CD4-positive, CD25-positive, alpha-beta regulatory T cell (primary cell): Measurements from ENCODE around the gene VSIG4. TPM values are rescaled to one million over a fixed set of nuclear protein-coding genes. Genes with fewer than 3 reads are reported as not detected.
"Not testable (repeated sequence)": the region's sequence is repeated elsewhere in the genome, so short reads cannot be mapped to it uniquely, and the experiment has no call there.

Experiments
- ATAC-seq, 2 donors: fragments of 150-1000 bp; cut with Tn5 transposase; one replicate each; pipeline ENCODE4 v1.10.0; 2021; ENCODE audit warnings: low read depth in 2 of 2, moderate number of reproducible peaks in 2 of 2, moderate library complexity in 1 of 2
- DNase-seq, 3 donors: peaks; one replicate each; pipeline versions ENCODE4 v3.0.0 to v3.0.0-alpha.2; 2012 to 2022; ENCODE audit warnings: mixed read lengths in 1 of 3
- H3K27ac ChIP-seq: one replicate; pipeline ENCODE4 v1.7.0; 2013; ENCODE audit warnings: mild to moderate bottlenecking, low read length; ENCODE audit not compliant: insufficient read depth, poor library complexity, severe bottlenecking
- H3K27me3 ChIP-seq: one replicate; pipeline ENCODE4 v1.7.0; 2013; ENCODE audit warnings: low read length; ENCODE audit not compliant: control insufficient read depth, insufficient read depth
- H3K36me3 ChIP-seq: one replicate; pipeline ENCODE4 v1.7.0; 2013; ENCODE audit warnings: mild to moderate bottlenecking, low read length, moderate library complexity; ENCODE audit not compliant: control insufficient read depth, insufficient read depth
- H3K4me1 ChIP-seq: 2 replicates; pipeline ENCODE4 v1.7.0; 2013; ENCODE audit warnings: mild to moderate bottlenecking, low read length; ENCODE audit not compliant: insufficient read depth, control insufficient read depth, poor library complexity, severe bottlenecking
- H3K4me3 ChIP-seq: one replicate; pipeline ENCODE4 v1.7.0; 2013; ENCODE audit warnings: low read depth, mild to moderate bottlenecking, low read length, moderate library complexity
- H3K9me3 ChIP-seq, 2 experiments: 1 replicate in 1 of 2; 2 replicates in 1 of 2; pipeline ENCODE4 v1.7.0; 2013; ENCODE audit warnings: low read length in 2 of 2, mild to moderate bottlenecking in 1 of 2, moderate library complexity in 1 of 2; ENCODE audit not compliant: control insufficient read depth in 2 of 2
- H3K27ac Mint-ChIP-seq, 3 donors: one replicate each; pipeline ENCODE4 v1.8.0; 2020 to 2022; ENCODE audit warnings: mild to moderate bottlenecking in 3 of 3, mixed read lengths in 3 of 3, moderate library complexity in 2 of 3
- H3K27me3 Mint-ChIP-seq: one replicate; pipeline ENCODE4 v1.8.0; 2022; ENCODE audit warnings: mild to moderate bottlenecking, mixed read lengths
- H3K36me3 Mint-ChIP-seq: one replicate; pipeline ENCODE4 v1.8.0; 2020; ENCODE audit warnings: mixed read lengths
- H3K4me1 Mint-ChIP-seq, 4 donors: one replicate each; pipeline ENCODE4 v1.8.0; 2020 to 2022; ENCODE audit warnings: mixed read lengths in 4 of 4, mild to moderate bottlenecking in 1 of 4
- H3K4me3 Mint-ChIP-seq, 4 donors: one replicate each; pipeline ENCODE4 v1.8.0; 2020 to 2022; ENCODE audit warnings: mild to moderate bottlenecking in 4 of 4, mixed read lengths in 4 of 4, moderate library complexity in 3 of 4
- H3K9me3 Mint-ChIP-seq, 7 donors: one replicate each; pipeline ENCODE4 v1.8.0; 2020 to 2022; ENCODE audit warnings: mixed read lengths in 7 of 7, mild to moderate bottlenecking in 3 of 7, moderate library complexity in 2 of 7
- polyA plus RNA-seq, 4 donors: library from polyadenylated mRNA; unstranded; fragments of 300-500 nt; fragmentation: Illumina TruSeq; gene quantifications; one replicate each; pipeline ENCODE4 v1.2.3, GENCODE V29; 2021
- total RNA-seq: library from RNA; stranded (reverse); gene quantifications from one replicate; pipeline ENCODE4 v1.2.3, GENCODE V29; 2022

Gene VSIG4, protein sequence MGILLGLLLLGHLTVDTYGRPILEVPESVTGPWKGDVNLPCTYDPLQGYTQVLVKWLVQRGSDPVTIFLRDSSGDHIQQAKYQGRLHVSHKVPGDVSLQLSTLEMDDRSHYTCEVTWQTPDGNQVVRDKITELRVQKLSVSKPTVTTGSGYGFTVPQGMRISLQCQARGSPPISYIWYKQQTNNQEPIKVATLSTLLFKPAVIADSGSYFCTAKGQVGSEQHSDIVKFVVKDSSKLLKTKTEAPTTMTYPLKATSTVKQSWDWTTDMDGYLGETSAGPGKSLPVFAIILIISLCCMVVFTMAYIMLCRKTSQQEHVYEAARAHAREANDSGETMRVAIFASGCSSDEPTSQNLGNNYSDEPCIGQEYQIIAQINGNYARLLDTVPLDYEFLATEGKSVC
- total RNA-seq (not detected), polyA plus RNA-seq (not detected)

DNA sequence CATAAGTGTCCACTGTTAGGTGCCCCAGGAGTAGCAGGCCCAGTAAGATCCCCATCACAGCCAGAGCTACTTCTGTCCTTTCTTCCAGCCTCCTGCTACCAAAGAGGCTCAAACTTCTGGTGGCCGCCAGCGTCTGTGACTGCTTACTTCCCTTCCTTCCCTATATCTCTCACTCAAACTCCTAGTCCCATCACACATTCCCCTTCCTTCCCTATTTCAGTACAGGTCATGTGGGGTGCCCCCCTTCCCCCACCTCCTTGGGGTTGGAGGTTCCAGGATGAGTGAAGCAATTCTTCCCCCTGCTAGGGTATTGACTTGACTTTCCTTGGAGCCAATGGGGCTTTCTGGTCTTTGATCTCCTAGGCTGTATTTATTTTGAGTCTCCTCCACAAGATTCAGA, at the start of gene VSIG4:
VSIG4 (minus strand) TSS at position 137 of the 400 bp plus-strand sequence; CDS start at position 55, 82 bp downstream.
- no peak within 1 kb of the TSS for H3K4me3 ChIP-seq
- Mint-ChIP-seq H3K36me3 (no peaks in the 10 kb centered on the region), H3K4me3 (no peak within 1 kb of the TSS), H3K9me3 (no peaks in the 10 kb centered on the region), H3K27ac (peak within 1 kb of the TSS in 1 of 3 donors; percentile 80), H3K27me3 (no peaks in the 10 kb centered on the region), H3K4me1 (peaks cover 0 to 3% (median 0%) of the 10 kb centered on the region in 4 donors)
- H3K36me3 ChIP-seq: no peaks in the 10 kb centered on the region
- H3K27ac ChIP-seq: no peak within 1 kb of the TSS
- no peaks in the 10 kb centered on the region for H3K9me3 ChIP-seq
- no peak for ATAC-seq
- H3K4me1 ChIP-seq: no peaks in the 10 kb centered on the region
- no peak for DNase-seq
- no peaks in the 10 kb centered on the region for H3K27me3 ChIP-seq

DNA sequence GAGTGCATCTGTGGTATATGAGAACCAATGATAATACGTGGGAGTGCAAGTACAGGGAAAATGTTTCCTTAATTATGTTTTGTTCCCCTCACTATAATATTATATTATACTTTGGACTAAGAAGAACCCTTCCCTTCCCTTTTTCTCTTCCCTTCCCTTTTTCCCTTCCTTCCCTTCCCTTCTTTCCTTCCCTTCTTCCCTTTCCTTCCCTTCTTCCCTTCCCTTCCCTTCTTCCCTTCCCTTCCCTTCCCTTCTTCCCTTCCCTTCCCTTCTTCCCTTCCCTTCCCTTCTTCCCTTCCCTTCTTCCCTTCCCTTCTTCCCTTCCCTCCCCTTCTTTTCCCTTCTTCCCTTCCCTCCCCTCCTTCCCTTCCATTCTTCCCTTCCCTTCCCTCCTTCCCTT, 36.9 kb upstream of the VSIG4 start:
- Mint-ChIP-seq H3K9me3 (peaks cover 0 to 4% (median 0%) of the 10 kb centered on the region in 7 donors), H3K4me1 (peaks cover 0 to 19% (median 11%) of the 10 kb centered on the region in 4 donors), H3K4me3 (no peak overlapping the region), H3K27ac (no peak overlapping the region), H3K36me3 (no peaks in the 10 kb centered on the region), H3K27me3 (peaks cover 5% of the 10 kb centered on the region)
- Histone ChIP-seq H3K4me3 (no peak overlapping the region), H3K36me3 (no peaks in the 10 kb centered on the region), H3K9me3 (no peaks in the 10 kb centered on the region), H3K27ac (no peak overlapping the region), H3K27me3 (no peaks in the 10 kb centered on the region), H3K4me1 (peaks cover 11% of the 10 kb centered on the region)
- DNase-seq: no peak
- no peak for ATAC-seq

DNA sequence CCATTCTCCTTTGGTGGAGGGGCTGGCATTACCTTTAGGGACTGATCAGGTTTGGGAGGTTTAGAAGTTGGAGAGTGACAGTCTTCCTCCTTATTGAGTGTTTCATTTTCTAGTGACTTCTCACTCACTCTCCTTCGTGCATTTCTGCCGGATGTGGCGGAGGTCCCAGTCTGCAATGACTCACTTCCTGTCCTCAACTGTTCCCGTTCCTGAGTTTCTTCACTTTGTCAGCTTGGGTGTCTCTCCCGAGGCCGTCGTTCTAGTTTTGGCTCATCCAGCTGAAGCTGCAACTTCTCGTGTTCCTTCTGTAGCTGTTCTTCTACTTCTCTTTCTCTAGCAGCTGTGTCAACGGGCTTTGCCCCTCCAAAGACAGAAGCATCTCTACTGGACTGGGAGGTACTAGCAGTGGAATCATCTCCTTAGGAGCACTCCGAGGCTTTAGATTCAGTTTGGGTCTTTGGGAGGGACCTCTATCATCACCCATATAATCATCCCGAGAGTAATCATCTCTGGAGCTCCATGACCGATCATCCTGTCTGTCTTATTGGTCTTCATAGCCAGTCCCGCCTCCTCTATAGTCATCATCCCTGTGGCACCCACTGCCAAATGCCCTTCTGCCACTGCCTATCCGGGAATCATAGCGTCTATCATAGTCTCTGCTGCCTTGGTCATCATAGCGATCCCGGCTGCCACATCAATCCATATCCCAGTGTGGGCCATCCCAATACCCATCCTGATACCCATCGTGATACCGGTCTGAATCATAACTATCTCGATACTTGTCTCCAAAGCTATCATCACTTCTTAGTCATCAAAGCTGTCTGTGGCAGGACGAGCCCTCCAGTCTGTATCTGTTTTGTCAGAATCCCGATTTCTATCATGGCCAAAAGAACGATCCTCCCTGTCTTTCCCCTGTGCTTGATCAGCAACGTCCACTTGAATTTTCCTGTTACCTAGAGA, 35.3 kb upstream of the VSIG4 start:
- no peak overlapping the region for H3K27ac ChIP-seq
- no peak for ATAC-seq

DNA sequence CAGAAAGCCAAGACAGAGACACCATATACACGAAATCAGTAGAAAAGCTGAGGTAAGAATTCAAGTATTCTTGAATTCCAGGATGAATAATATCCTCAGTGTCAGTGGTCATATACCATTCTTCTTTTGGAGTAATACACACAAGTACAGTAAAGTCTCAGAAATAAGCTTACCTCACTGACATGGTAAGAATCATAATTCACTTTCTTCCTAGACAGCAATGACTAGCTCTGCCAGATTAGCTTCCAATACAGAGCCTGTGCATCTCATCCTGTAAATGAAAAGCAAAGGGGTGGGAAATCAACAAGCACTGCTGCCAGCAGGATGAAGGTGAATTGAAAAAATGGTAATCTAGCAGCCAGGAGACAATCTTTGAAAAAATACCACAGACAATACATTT, 31.2 kb upstream of the VSIG4 start:
- Mint-ChIP-seq H3K4me3 (no peak overlapping the region), H3K4me1 (peaks cover 0 to 18% (median 11%) of the 10 kb centered on the region in 4 donors), H3K27ac (no peak overlapping the region), H3K36me3 (no peaks in the 10 kb centered on the region), H3K9me3 (peaks cover 0 to 3% (median 0%) of the 10 kb centered on the region in 7 donors), H3K27me3 (peaks cover 5% of the 10 kb centered on the region)
- no peak overlapping the region for H3K4me3 ChIP-seq
- H3K36me3 ChIP-seq: no peaks in the 10 kb centered on the region
- DNase-seq (no peak), ATAC-seq (no peak)
- peaks cover 11% of the 10 kb centered on the region for H3K4me1 ChIP-seq
- no peaks in the 10 kb centered on the region for H3K9me3 ChIP-seq
- H3K27ac ChIP-seq: no peak overlapping the region
- H3K27me3 ChIP-seq: no peaks in the 10 kb centered on the region

More for the DNA sequence above, 35.3 kb upstream of the VSIG4 start:
- peak overlapping the region; percentile 72 to 92 (median 87) for H3K27ac Mint-ChIP-seq
- peaks cover 0 to 4% (median 0%) of the 10 kb centered on the region in 7 donors for H3K9me3 Mint-ChIP-seq
- H3K27me3 ChIP-seq: no peaks in the 10 kb centered on the region
- H3K36me3 ChIP-seq: no peaks in the 10 kb centered on the region
- no peaks in the 10 kb centered on the region for H3K9me3 ChIP-seq
- peaks cover 5% of the 10 kb centered on the region for H3K27me3 Mint-ChIP-seq
- peak in 2 of 3 donors; percentile 5 to 61 for DNase-seq
- no peaks in the 10 kb centered on the region for H3K36me3 Mint-ChIP-seq
- peaks cover 11% of the 10 kb centered on the region for H3K4me1 ChIP-seq
- peak overlapping the region; percentile 55 to 88 (median 77) for H3K4me3 Mint-ChIP-seq
- peak overlapping the region; percentile 70 for H3K4me3 ChIP-seq
- H3K4me1 Mint-ChIP-seq: peaks cover 0 to 19% (median 11%) of the 10 kb centered on the region in 4 donors

- Histone ChIP-seq H3K27ac (no peak overlapping the region), H3K9me3 (peaks cover 0 to 1% of the 10 kb centered on the region in 2 experiments), H3K27me3 (no peaks in the 10 kb centered on the region), H3K36me3 (no peaks in the 10 kb centered on the region), H3K4me1 (no peaks in the 10 kb centered on the region), H3K4me3 (no peak overlapping the region)
- H3K27me3 Mint-ChIP-seq: no peaks in the 10 kb centered on the region
- H3K9me3 Mint-ChIP-seq: peaks cover 0 to 3% (median 0%) of the 10 kb centered on the region in 7 donors
- DNase-seq (no peak), ATAC-seq (no peak)
- H3K27ac Mint-ChIP-seq: no peak overlapping the region
- peaks cover 6 to 25% (median 10%) of the 10 kb centered on the region in 4 donors for H3K4me1 Mint-ChIP-seq
- H3K36me3 Mint-ChIP-seq: no peaks in the 10 kb centered on the region
- H3K4me3 Mint-ChIP-seq: no peak overlapping the region
Observed at GRCh38 chrX:66064261-66064660, 24.4 kb upstream of the VSIG4 start.

- not testable (repeated sequence) for DNase-seq, H3K4me3 ChIP-seq, H3K36me3 Mint-ChIP-seq, H3K27ac ChIP-seq, ATAC-seq, H3K27me3 ChIP-seq, H3K4me3 Mint-ChIP-seq, H3K36me3 ChIP-seq, H3K27ac Mint-ChIP-seq, H3K27me3 Mint-ChIP-seq, H3K4me1 ChIP-seq, H3K9me3 Mint-ChIP-seq, H3K9me3 ChIP-seq
- H3K4me1 Mint-ChIP-seq: peaks cover 6 to 14% (median 9%) of the 10 kb centered on the region in 4 donors
Observed at GRCh38 chrX:66057019-66057418, 17.1 kb upstream of the VSIG4 start.

GRCh38 chrX:66054978-66055377, 15.1 kb upstream of the VSIG4 start:
- no peak overlapping the region for H3K4me3 Mint-ChIP-seq
- DNase-seq (no peak), ATAC-seq (no peak)
- no peaks in the 10 kb centered on the region for H3K36me3 Mint-ChIP-seq
- no peak overlapping the region for H3K27ac Mint-ChIP-seq
- H3K27me3 ChIP-seq: no peaks in the 10 kb centered on the region
- no peak overlapping the region for H3K27ac ChIP-seq
- H3K4me3 ChIP-seq: no peak overlapping the region
- H3K9me3 Mint-ChIP-seq: peaks cover 0 to 4% (median 0%) of the 10 kb centered on the region in 7 donors
- H3K9me3 ChIP-seq: no peaks in the 10 kb centered on the region
- no peaks in the 10 kb centered on the region for H3K27me3 Mint-ChIP-seq
- H3K4me1 Mint-ChIP-seq: peaks cover 0 to 2% (median under 1%) of the 10 kb centered on the region in 4 donors
- no peaks in the 10 kb centered on the region for H3K4me1 ChIP-seq
- H3K36me3 ChIP-seq: no peaks in the 10 kb centered on the region
